ENCODE data around the gene KIF2A. TPM values are rescaled to one million over a fixed set of nuclear protein-coding genes. Genes with fewer than 3 reads are reported as not detected.

The KIF2A gene
- total and polyA plus RNA-seq, 2 of the 13 experiments (the other 11 are each of a cell fraction or from before 2014, with no cell fraction given), result 8.5 to 19.2 TPM

DNA sequence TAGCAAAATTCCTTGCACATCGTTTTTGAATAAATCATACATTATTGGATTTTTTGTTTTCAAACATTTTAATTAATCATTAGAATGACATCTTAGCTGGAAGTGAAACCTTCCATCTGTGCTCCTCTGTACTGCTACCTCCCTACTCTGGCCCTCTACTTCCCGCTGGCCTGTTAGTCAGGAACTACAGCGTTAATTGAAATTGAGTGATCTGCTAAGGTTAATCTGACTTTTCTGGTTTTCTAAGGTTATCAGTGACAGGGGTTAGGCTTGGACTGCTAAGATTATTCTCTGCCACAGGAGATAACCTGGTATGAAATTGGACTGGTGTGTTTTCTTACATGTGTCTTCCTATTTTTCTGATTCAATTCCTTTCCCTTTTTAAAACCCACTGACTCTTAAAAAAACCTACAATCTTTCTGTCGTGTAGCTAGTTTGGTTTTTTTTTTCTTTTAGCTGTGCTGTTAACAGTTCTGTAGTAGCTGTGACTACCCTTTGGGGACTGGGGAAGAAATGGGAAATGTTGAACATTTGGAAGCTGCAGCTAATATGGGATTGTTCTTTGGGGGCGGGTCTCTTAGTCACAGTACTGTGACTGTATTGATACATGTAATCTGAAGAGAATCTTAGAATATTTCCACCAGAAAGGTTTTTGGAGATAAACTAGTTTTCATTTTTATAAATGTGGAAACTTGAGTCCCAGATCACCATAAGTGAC, 4.6 kb downstream of the KIF2A start:
- no TSS peak for BruUV-seq (replicated peaks)
- 96% methylated on average over 5 of the region's 5 CpGs for WGBS (ENCODE audit: low lambda C conversion rate)
- FAIRE-seq, result no peak
- TF ChIP-seq MTA1 (CRISPR knock-in tag; IDR thresholded peaks at IDR 0.05; ENCODE audit: borderline replicate concordance) (no peak), ZNF451 (CRISPR knock-in tag; IDR thresholded peaks at IDR 0.05) (no peak), ZNF879 (CRISPR knock-in tag; IDR thresholded peaks at IDR 0.05) (no peak), ZNF678 (CRISPR knock-in tag; IDR thresholded peaks at IDR 0.05) (no peak), ZSCAN9 (CRISPR knock-in tag; IDR thresholded peaks at IDR 0.05; ENCODE audit: borderline replicate concordance) (no peak), CHCHD3 (CRISPR knock-in tag; IDR thresholded peaks at IDR 0.05) (no peak), ESRRA (CRISPR knock-in tag; IDR thresholded peaks at IDR 0.05; ENCODE audit: low read depth) (no peak), ZNF724P (CRISPR knock-in tag; IDR thresholded peaks at IDR 0.05; ENCODE audit: borderline replicate concordance) (no peak), ELF4 (CRISPR knock-in tag; IDR thresholded peaks at IDR 0.05; ENCODE audit: borderline replicate concordance) (no peak), MBNL3 (CRISPR knock-in tag; conservative IDR thresholded peaks at IDR 0.05) (no peak)
- TF ChIP-seq, protein P1, sequence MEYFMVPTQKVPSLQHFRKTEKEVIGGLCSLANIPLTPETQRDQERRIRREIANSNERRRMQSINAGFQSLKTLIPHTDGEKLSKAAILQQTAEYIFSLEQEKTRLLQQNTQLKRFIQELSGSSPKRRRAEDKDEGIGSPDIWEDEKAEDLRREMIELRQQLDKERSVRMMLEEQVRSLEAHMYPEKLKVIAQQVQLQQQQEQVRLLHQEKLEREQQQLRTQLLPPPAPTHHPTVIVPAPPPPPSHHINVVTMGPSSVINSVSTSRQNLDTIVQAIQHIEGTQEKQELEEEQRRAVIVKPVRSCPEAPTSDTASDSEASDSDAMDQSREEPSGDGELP (IDR thresholded peaks at IDR 0.05; ENCODE audit: borderline replicate concordance, low read depth), result no peak
- TF ChIP-seq, protein P2, sequence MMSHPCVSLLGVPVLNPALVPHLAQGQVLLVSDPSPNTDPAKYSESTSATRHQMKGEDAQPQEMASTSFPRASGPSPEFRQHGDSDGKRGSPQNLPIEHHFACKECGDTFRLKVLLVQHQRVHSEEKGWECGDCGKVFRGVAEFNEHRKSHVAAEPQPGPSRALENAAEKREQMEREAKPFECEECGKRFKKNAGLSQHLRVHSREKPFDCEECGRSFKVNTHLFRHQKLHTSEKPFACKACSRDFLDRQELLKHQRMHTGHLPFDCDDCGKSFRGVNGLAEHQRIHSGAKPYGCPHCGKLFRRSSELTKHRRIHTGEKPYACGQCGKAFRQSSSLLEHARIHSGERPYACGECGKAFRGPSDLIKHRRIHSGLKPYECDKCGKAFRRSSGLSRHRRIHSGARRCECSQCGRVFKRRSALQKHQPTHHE (CRISPR knock-in tag; IDR thresholded peaks at IDR 0.05; ENCODE audit: borderline replicate concordance), result no peak
- TF ChIP-seq, protein P3, sequence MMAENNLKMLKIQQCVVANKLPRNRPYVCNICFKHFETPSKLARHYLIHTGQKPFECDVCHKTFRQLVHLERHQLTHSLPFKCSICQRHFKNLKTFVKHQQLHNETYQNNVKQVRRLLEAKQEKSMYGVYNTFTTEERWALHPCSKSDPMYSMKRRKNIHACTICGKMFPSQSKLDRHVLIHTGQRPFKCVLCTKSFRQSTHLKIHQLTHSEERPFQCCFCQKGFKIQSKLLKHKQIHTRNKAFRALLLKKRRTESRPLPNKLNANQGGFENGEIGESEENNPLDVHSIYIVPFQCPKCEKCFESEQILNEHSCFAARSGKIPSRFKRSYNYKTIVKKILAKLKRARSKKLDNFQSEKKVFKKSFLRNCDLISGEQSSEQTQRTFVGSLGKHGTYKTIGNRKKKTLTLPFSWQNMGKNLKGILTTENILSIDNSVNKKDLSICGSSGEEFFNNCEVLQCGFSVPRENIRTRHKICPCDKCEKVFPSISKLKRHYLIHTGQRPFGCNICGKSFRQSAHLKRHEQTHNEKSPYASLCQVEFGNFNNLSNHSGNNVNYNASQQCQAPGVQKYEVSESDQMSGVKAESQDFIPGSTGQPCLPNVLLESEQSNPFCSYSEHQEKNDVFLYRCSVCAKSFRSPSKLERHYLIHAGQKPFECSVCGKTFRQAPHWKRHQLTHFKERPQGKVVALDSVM (CRISPR knock-in tag; IDR thresholded peaks at IDR 0.05), result no peak
- TF ChIP-seq, protein P4, sequence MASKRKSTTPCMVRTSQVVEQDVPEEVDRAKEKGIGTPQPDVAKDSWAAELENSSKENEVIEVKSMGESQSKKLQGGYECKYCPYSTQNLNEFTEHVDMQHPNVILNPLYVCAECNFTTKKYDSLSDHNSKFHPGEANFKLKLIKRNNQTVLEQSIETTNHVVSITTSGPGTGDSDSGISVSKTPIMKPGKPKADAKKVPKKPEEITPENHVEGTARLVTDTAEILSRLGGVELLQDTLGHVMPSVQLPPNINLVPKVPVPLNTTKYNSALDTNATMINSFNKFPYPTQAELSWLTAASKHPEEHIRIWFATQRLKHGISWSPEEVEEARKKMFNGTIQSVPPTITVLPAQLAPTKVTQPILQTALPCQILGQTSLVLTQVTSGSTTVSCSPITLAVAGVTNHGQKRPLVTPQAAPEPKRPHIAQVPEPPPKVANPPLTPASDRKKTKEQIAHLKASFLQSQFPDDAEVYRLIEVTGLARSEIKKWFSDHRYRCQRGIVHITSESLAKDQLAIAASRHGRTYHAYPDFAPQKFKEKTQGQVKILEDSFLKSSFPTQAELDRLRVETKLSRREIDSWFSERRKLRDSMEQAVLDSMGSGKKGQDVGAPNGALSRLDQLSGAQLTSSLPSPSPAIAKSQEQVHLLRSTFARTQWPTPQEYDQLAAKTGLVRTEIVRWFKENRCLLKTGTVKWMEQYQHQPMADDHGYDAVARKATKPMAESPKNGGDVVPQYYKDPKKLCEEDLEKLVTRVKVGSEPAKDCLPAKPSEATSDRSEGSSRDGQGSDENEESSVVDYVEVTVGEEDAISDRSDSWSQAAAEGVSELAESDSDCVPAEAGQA (IDR thresholded peaks at IDR 0.05; ENCODE audit: low read depth), result no peak
- TF ChIP-seq, protein P4 (CRISPR knock-in tag; IDR thresholded peaks at IDR 0.05; ENCODE audit: borderline replicate concordance), result no peak

More for the DNA sequence above, 4.6 kb downstream of the KIF2A start:
- Histone ChIP-seq H3K27me3 (ENCODE audit: control insufficient read depth in 1 of 2, insufficient read depth in 2 of 2, low read length in 2 of 2) (no peaks in the 10 kb centered on the region), H3K27ac (ENCODE audit: extremely low read length, insufficient read depth, low read length) (no peak overlapping the region), H3K9me3 (ENCODE audit: low read length) (no peaks in the 10 kb centered on the region), H2AFZ (ENCODE audit: low read length) (no peak overlapping the region), H3K79me2 (ENCODE audit: insufficient read depth, low read length) (peaks cover 57% of the 10 kb centered on the region), H3K4me1 (ENCODE audit: insufficient read depth, low read length) (peaks cover 19% of the 10 kb centered on the region), H3K9ac (ENCODE audit: insufficient read depth, low read depth, low read length) (no peak overlapping the region), H3K4me3 (replicated peaks in 1 of 3; ENCODE audit: insufficient read depth in 1 of 3, low read depth in 2 of 3, low read length in 3 of 3) (no peak overlapping the region), H3K36me3 (replicated peaks in 1 of 2; ENCODE audit: control insufficient read depth in 1 of 2, insufficient read depth in 2 of 2, low read length in 2 of 2) (no peaks in the 10 kb centered on the region), H3K4me2 (ENCODE audit: low read depth, low read length) (no peak overlapping the region), H4K20me1 (ENCODE audit: insufficient read depth, low read length) (peaks cover 10% of the 10 kb centered on the region; the same call in 1 of the 2 replicates)
- intact Hi-C loops (cut with micrococcal nuclease; ENCODE audit: unreplicated experiment), result no loop called here
- ATAC-seq (no peak), DNase-seq (ENCODE audit: low spot score) (no peak)
- CTCF ChIA-PET (ENCODE audit: low intra/inter-chr PET ratio, low total read pairs), result no interaction called here
- POLR2A ChIA-PET, result no interaction called here
- in situ Hi-C loops (cut with HindIII; ENCODE audit: extremely low pct_ligation_motif_present, low pct_unique_long_range_greater_than_20kb), result no loop called here
